HCT116 (cell line): ENCODE measurements around the gene FOXL2NB. TPM values are rescaled to one million over a fixed set of nuclear protein-coding genes. Genes with fewer than 3 reads are reported as not detected.

Experiments used
- ATAC-seq: fragments of 200-7000 bp; cut with Tn5 transposase; 2 replicates; pipeline ENCODE4 v1.9.1; 2020; ENCODE audit warnings: mild to moderate bottlenecking, moderate library complexity
- BruUV-seq: library from RNA; stranded (reverse); fragments of 400-500 nt; replicated peaks from 2 replicates; lab custom pipeline; 2021; lab: Mats Ljungman, UMichigan
- CTCF ChIA-PET: fragments of 300-600 bp; sonication (Branson Sonifier 250); formaldehyde crosslinking; loops from one replicate; lab custom pipeline; 2021; ENCODE audit warnings: antibody characterized with exemption; lab: Charles Lee
- POLR2A ChIA-PET: fragments of 300-600, 350-600 bp; sonication (Branson Sonifier 250); formaldehyde crosslinking; loops from one replicate; lab custom pipeline; 2021; ENCODE audit warnings: antibody characterized with exemption; lab: Charles Lee
- RAD21 ChIA-PET, 2 experiments: fragments of 300-600 bp; sonication (Branson Sonifier 250); formaldehyde crosslinking; loops; one replicate each; lab custom pipeline; 2023; ENCODE audit warnings: low total read pairs in 2 of 2; ENCODE audit not compliant: uncharacterized antibody in 2 of 2, unreplicated experiment in 2 of 2, low non-redundant PET in 1 of 2; lab: Charles Lee
- DNase-seq: peaks from one replicate; pipeline ENCODE4 v3.0.0-alpha.2; 2010; ENCODE audit warnings: low read depth, low spot score
- H2AFZ ChIP-seq: fragments of 200-600 bp; shearing (Covaris generic), sonication (generic); 2 replicates; pipeline ENCODE4 v1.6.1; 2017; ENCODE audit warnings: low read depth, mixed run types, mixed read lengths, antibody characterized with exemption, low read length; ENCODE audit not compliant: poor library complexity, severe bottlenecking
- H3K27ac ChIP-seq: 2 replicates; pipeline ENCODE4 v1.5.1; 2012; ENCODE audit warnings: low read depth, low read length
- H3K27me3 ChIP-seq: fragments of 200-600 bp; sonication (generic); 2 replicates; pipeline ENCODE4 v1.6.1; 2016; ENCODE audit warnings: mixed run types, low read length, mixed read lengths; ENCODE audit not compliant: insufficient read depth
- H3K36me3 ChIP-seq, 2 experiments: fragments of 200-500 bp in 1 of 2; fragments of 200-600 bp in 1 of 2; sonication (Bioruptor generic) in 1 of 2; sonication (generic) in 1 of 2; 2 replicates each; pipeline versions ENCODE4 v1.5.1 to v1.6.1; 2014 to 2016; ENCODE audit warnings: low read length in 2 of 2, inconsistent platforms in 1 of 2, mixed read lengths in 1 of 2, mixed run types in 1 of 2; ENCODE audit not compliant: insufficient read depth in 2 of 2, control insufficient read depth in 1 of 2
- H3K4me1 ChIP-seq, 2 experiments: fragments of 200-600 bp in 1 of 2; sonication (generic) in 1 of 2; 2 replicates each; pipeline versions ENCODE4 v1.5.1 to v1.6.1; 2012 to 2017; ENCODE audit warnings: low read length in 2 of 2, inconsistent platforms in 1 of 2, mild to moderate bottlenecking in 1 of 2, mixed read lengths in 1 of 2, mixed run types in 1 of 2, moderate library complexity in 1 of 2; ENCODE audit not compliant: insufficient read depth in 2 of 2, control insufficient read depth in 1 of 2
- H3K4me2 ChIP-seq: fragments of 200-600 bp; sonication (generic); 2 replicates; pipeline ENCODE4 v1.6.1; 2017; ENCODE audit warnings: mixed run types, low read length, mixed read lengths
- H3K4me3 ChIP-seq, 2 experiments: fragments of 200-600 bp in 1 of 2; sonication (generic) in 1 of 2; replicated peaks in 1 of 2; 2 replicates each; pipeline ENCODE4 v1.5.1; 2011 to 2016; ENCODE audit warnings: low read length in 2 of 2, control low read depth in 1 of 2, low read depth in 1 of 2, mild to moderate bottlenecking in 1 of 2, mixed read lengths in 1 of 2, mixed run types in 1 of 2
- H3K79me2 ChIP-seq: fragments of 200-600 bp; sonication (generic); 2 replicates; pipeline ENCODE4 v1.6.1; 2017; ENCODE audit warnings: mild to moderate bottlenecking, mixed run types, low read length, moderate library complexity, mixed read lengths; ENCODE audit not compliant: insufficient read depth
- H3K9ac ChIP-seq: fragments of 200-600 bp; sonication (generic); 2 replicates; pipeline ENCODE4 v1.6.1; 2016; ENCODE audit warnings: low read length, mixed read lengths
- H3K9me2 ChIP-seq: fragments of 200-600 bp; sonication (generic), shearing (Covaris generic); 2 replicates; pipeline ENCODE4 v1.6.1; 2017; ENCODE audit warnings: mixed run types, mild to moderate bottlenecking, moderate library complexity; ENCODE audit not compliant: insufficient read depth
- H3K9me3 ChIP-seq, 2 experiments: fragments of 200-500 bp in 1 of 2; fragments of 200-600 bp in 1 of 2; sonication (Bioruptor generic) in 1 of 2; sonication (generic) in 1 of 2; 2 replicates each; pipeline ENCODE4 v1.6.1; 2014 to 2017; ENCODE audit warnings: low read length in 2 of 2, mixed read lengths in 2 of 2, inconsistent platforms in 1 of 2, low read depth in 1 of 2, mild to moderate bottlenecking in 1 of 2, mixed run types in 1 of 2, moderate library complexity in 1 of 2; ENCODE audit not compliant: control insufficient read depth in 1 of 2, insufficient read depth in 1 of 2
- H4K20me1 ChIP-seq: fragments of 200-600 bp; sonication (generic), shearing (Covaris generic); 2 replicates; pipeline ENCODE4 v1.6.1; 2017; ENCODE audit warnings: mixed run types, mild to moderate bottlenecking, moderate library complexity; ENCODE audit not compliant: insufficient read depth
- CEBPB ChIP-seq: IDR thresholded peaks from 2 replicates; pipeline ENCODE4 v1.6.1; 2012; ENCODE audit warnings: low read depth
- EZH2phosphoT487 ChIP-seq: fragments of 200-600 bp; IDR thresholded peaks from 2 replicates; pipeline ENCODE4 v1.6.1; 2018; ENCODE audit warnings: antibody characterized with exemption, borderline replicate concordance
- SP1 ChIP-seq: IDR thresholded peaks from 2 replicates; pipeline ENCODE4 v1.6.1; 2012; ENCODE audit warnings: low read depth
- ZFX ChIP-seq: fragments of 450-650 bp; IDR thresholded peaks from 2 replicates; pipeline ENCODE4 v1.6.1; 2017
- intact Hi-C: fragments of 100-400 bp; cut with micrococcal nuclease; formaldehyde crosslinking; loops from 2 replicates; pipeline ENCODE4 v1.10.0; 2022
- total RNA-seq: library from RNA; stranded (reverse); gene quantifications from one replicate; pipeline ENCODE4 v1.2.1, GENCODE V29; 2021; ENCODE audit not compliant: unreplicated experiment
- TF ChIP-seq, protein P1 (sequence below): IDR thresholded peaks from 2 replicates; pipeline ENCODE4 v1.6.1; 2012

FOXL2NB gene
- total RNA-seq, 1 experiment from 2014 or later, result 0.93 TPM

DNA sequence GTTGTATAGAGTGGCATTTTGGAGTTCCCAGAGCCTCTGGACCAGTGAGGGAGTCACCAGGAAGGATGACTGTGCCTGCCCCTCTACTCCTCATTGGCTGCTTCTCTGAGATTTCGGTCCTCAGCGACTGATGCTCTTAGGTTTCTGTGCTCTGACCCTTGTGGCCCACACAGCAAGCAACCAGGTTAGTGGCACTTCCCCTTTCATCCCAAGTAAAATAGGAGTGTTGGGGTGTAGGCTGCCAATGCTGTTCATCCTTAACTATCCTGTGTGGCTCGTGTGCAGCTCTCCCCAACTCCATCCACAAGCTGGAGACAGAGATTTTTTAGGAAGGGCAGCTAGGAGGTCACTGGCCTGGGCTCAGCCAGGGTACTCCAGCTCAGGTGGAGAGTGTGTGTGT is 37.8 kb downstream of the FOXL2NB start:
- RAD21 ChIA-PET, result no interaction called here
- CTCF ChIA-PET, result no interaction called here

DNA sequence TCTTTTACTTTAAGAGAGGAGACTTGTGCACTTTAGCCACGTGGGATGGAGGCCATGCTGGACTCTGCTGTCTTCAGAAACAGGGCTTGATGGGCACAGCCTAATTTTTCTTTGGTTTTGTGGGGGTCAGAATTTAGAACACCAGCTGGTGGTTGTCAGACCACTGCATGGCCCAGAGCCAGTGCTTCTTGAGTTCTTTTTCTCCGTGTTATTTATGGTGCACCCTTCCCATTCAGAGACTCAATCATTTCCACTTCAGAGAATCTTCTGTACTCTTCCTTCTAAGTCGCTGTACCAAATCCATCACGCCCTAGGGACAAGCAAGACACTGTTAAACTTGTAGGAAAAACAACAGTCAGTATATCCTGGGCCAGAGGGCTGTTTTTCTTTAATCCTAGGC is 38.9 kb downstream of the FOXL2NB start:
- ChIA-PET RAD21 (no interaction called here), CTCF (no interaction called here), POLR2A (no interaction called here)
- ATAC-seq (no peak), DNase-seq (no peak)
- Histone ChIP-seq H3K4me2 (no peak overlapping the region), H3K9ac (no peak overlapping the region), H3K4me3 (no peak overlapping the region), H3K36me3 (no peaks in the 10 kb centered on the region), H3K4me1 (no peaks in the 10 kb centered on the region), H2AFZ (no peak overlapping the region), H3K79me2 (no peaks in the 10 kb centered on the region), H4K20me1 (no peaks in the 10 kb centered on the region), H3K27me3 (no peaks in the 10 kb centered on the region), H3K9me3 (no peaks in the 10 kb centered on the region), H3K9me2 (no peaks in the 10 kb centered on the region), H3K27ac (no peak overlapping the region)
- intact Hi-C loops, result no loop called here
- BruUV-seq, result no TSS peak
- TF ChIP-seq CEBPB (no peak), SP1 (no peak)
- TF ChIP-seq, protein P1, sequence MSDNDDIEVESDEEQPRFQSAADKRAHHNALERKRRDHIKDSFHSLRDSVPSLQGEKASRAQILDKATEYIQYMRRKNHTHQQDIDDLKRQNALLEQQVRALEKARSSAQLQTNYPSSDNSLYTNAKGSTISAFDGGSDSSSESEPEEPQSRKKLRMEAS, result no peak
- TF ChIP-seq, all 23 proteins: peak for 0

More for the DNA sequence above, 37.8 kb downstream of the FOXL2NB start:
- Histone ChIP-seq H3K36me3 (no peaks in the 10 kb centered on the region), H3K27ac (no peak overlapping the region), H2AFZ (no peak overlapping the region), H3K9me3 (no peaks in the 10 kb centered on the region), H3K79me2 (no peaks in the 10 kb centered on the region), H3K4me2 (no peak overlapping the region), H3K9ac (no peak overlapping the region), H3K27me3 (no peaks in the 10 kb centered on the region), H3K4me3 (no peak overlapping the region), H3K9me2 (no peaks in the 10 kb centered on the region), H3K4me1 (peaks cover 0 to 2% of the 10 kb centered on the region in 2 experiments; a peak in 1 of 4 replicates), H4K20me1 (no peaks in the 10 kb centered on the region)
- no TSS peak for BruUV-seq
- DNase-seq, result no peak
- TF ChIP-seq ZFX (0 out of 2 replicates have a peak, but pooled peaks have one; percentile 17), EZH2phosphoT487 (no peak)
- no peak for ATAC-seq
- intact Hi-C loops, result no loop called here
- POLR2A ChIA-PET, result no interaction called here
